AG08396 (cell line): Measurements from ENCODE around the gene HIBCH.
A peak's percentile ranks its signal among the peaks of the same experiment; 100 is the strongest.
"Not testable (repeated sequence)": the region's sequence is repeated elsewhere in the genome, so short reads cannot be mapped to it uniquely, and the experiment has no call there.

ENCODE experiments used
- DNase-seq: peaks from one replicate; pipeline ENCODE4 v3.0.0; 2012; ENCODE audit warnings: low spot score, mixed read lengths

Gene HIBCH

GRCh38 chr2:190308031-190308430 lies 11.6 kb downstream of the HIBCH start:
- no peak for DNase-seq

- no peak for DNase-seq
Observed at GRCh38 chr2:190304404-190304803, 15.2 kb downstream of the HIBCH start.

GRCh38 chr2:190303647-190304046 lies 16.0 kb downstream of the HIBCH start:
- DNase-seq, result no peak

- DNase-seq, result no peak
Observed at GRCh38 chr2:190302052-190302451, 17.6 kb downstream of the HIBCH start.

- no peak for DNase-seq
Observed at GRCh38 chr2:190301032-190301431, 18.6 kb downstream of the HIBCH start.

GRCh38 chr2:190297880-190298279 lies 21.7 kb downstream of the HIBCH start:
- not testable (repeated sequence) for DNase-seq

GRCh38 chr2:190283783-190284182 lies 35.8 kb downstream of the HIBCH start:
- peak; percentile 9 for DNase-seq

GRCh38 chr2:190280565-190281350 lies 38.9 kb downstream of the HIBCH start:
- no peak for DNase-seq

GRCh38 chr2:190279256-190280134 lies 40.1 kb downstream of the HIBCH start:
- not testable (repeated sequence) for DNase-seq

- DNase-seq, result peak; percentile 19
Observed at GRCh38 chr2:190277234-190278112, 42.2 kb downstream of the HIBCH start.

- no peak for DNase-seq
Observed at GRCh38 chr2:190272457-190272842, 47.2 kb downstream of the HIBCH start.

GRCh38 chr2:190271783-190272456 lies 47.7 kb downstream of the HIBCH start:
- no peak for DNase-seq

- DNase-seq, result peak; percentile 27
Observed at GRCh38 chr2:190270298-190270697, 49.3 kb downstream of the HIBCH start.

- DNase-seq, result not testable (repeated sequence)
Observed at GRCh38 chr2:190269699-190270098, 49.9 kb downstream of the HIBCH start.

GRCh38 chr2:190267302-190267701 lies 52.3 kb downstream of the HIBCH start:
- peak; percentile 27 for DNase-seq

- no peak for DNase-seq
Observed at GRCh38 chr2:190266314-190266713, 53.3 kb downstream of the HIBCH start.

GRCh38 chr2:190261851-190262250 lies 57.8 kb downstream of the HIBCH start:
- no peak for DNase-seq

GRCh38 chr2:190256087-190256486 lies 63.5 kb downstream of the HIBCH start:
- no peak for DNase-seq

- no peak for DNase-seq
Observed at GRCh38 chr2:190255676-190256075, 64.0 kb downstream of the HIBCH start.

- DNase-seq, result no peak
Observed at GRCh38 chr2:190254063-190254850, 65.4 kb downstream of the HIBCH start.

GRCh38 chr2:190250421-190250820 lies 69.2 kb downstream of the HIBCH start:
- DNase-seq, result no peak
